Colonic mucosa (tissue), 4 donors: Measurements from ENCODE around the gene SAA4. TPM values are rescaled to one million over a fixed set of nuclear protein-coding genes. Genes with fewer than 3 reads are reported as not detected.
"Not testable (repeated sequence)": the region's sequence is repeated elsewhere in the genome, so short reads cannot be mapped to it uniquely, and the experiment has no call there.

Experiments used
- DNase-seq: peaks from one replicate; pipeline ENCODE4 v3.0.0-alpha.2; 2020
- H3K27ac ChIP-seq: fragments of 200-600 bp; one replicate; pipeline ENCODE4 v1.8.0; 2021
- H3K27me3 ChIP-seq: fragments of 200-600 bp; one replicate; pipeline ENCODE4 v1.8.0; 2021
- H3K36me3 ChIP-seq: fragments of 200-600 bp; one replicate; pipeline ENCODE4 v1.8.0; 2021
- H3K4me1 ChIP-seq: fragments of 200-600 bp; one replicate; pipeline ENCODE4 v1.8.0; 2021; ENCODE audit warnings: mild to moderate bottlenecking
- H3K4me3 ChIP-seq: fragments of 200-600 bp; one replicate; pipeline ENCODE4 v1.8.0; 2021
- H3K9ac ChIP-seq, 2 donors: one replicate each; pipeline ENCODE4 v1.7.0; 2013; ENCODE audit warnings: control low read depth in 2 of 2, low read depth in 2 of 2, low read length in 2 of 2
- H3K9me3 ChIP-seq: fragments of 200-600 bp; one replicate; pipeline ENCODE4 v1.8.0; 2021
- CTCF ChIP-seq: fragments of 200-600 bp; IDR thresholded peaks from one replicate; pipeline ENCODE4 v1.8.0; 2022; ENCODE audit warnings: antibody characterized with exemption, mild to moderate bottlenecking
- intact Hi-C: fragments of 100-400 bp; cut with DNase I; formaldehyde crosslinking; loops from one replicate; pipeline ENCODE4 v1.14.1; 2022
- total RNA-seq, 2 donors: library from RNA; stranded (reverse); fragmentation: NEBNext Ultra II Directional in 1 of 2; extraction: Animal tissue kit (Norgen Biotek cat#: 25700) in 1 of 2; gene quantifications; one replicate each; pipeline ENCODE4 v1.2.1, GENCODE V29; 2021
- donor health status: healthy.
- donor health status: DM: no; HTN: no; CAD: no.
- donor health status: DM: no; HTN: no; CAD: no.

Gene SAA4
- total RNA-seq, 2 donors from 2014 or later: 0.86 TPM; not detected in 1

GRCh38 chr11:18253233-18253632 is 16.6 kb upstream of the SAA4 start:
- Histone ChIP-seq H3K9ac (no peak overlapping the region), H3K4me1 (no peaks in the 10 kb centered on the region), H3K36me3 (no peaks in the 10 kb centered on the region), H3K27ac (no peak overlapping the region), H3K9me3 (no peaks in the 10 kb centered on the region), H3K27me3 (no peaks in the 10 kb centered on the region), H3K4me3 (no peak overlapping the region)
- intact Hi-C loops: no loop called here
- no peak for DNase-seq
- TF ChIP-seq CTCF: no peak

GRCh38 chr11:18248561-18248960 is 12.0 kb upstream of the SAA4 start, which contains the start of gene SAA2:
Gene SAA2, minus strand, starts transcription at chr11:18248668. Its CDS starts 657 bp downstream, at chr11:18248011.
- no peak for DNase-seq
- intact Hi-C loops: no loop called here
- H3K36me3 ChIP-seq: no peaks in the 10 kb centered on the region
- TF ChIP-seq CTCF: no peak
- H3K27me3 ChIP-seq: no peaks in the 10 kb centered on the region
- H3K4me3 ChIP-seq: no peak within 1 kb of the TSS
- H3K27ac ChIP-seq: no peak within 1 kb of the TSS
- no peaks in the 10 kb centered on the region for H3K9me3 ChIP-seq
- no peaks in the 10 kb centered on the region for H3K4me1 ChIP-seq
- H3K9ac ChIP-seq: no peak within 1 kb of the TSS

GRCh38 chr11:18247191-18247581 is 10.6 kb upstream of the SAA4 start:
- intact Hi-C loops: not testable (repeated sequence)
- H3K27ac ChIP-seq: peak overlapping the region; percentile 19

DNA sequence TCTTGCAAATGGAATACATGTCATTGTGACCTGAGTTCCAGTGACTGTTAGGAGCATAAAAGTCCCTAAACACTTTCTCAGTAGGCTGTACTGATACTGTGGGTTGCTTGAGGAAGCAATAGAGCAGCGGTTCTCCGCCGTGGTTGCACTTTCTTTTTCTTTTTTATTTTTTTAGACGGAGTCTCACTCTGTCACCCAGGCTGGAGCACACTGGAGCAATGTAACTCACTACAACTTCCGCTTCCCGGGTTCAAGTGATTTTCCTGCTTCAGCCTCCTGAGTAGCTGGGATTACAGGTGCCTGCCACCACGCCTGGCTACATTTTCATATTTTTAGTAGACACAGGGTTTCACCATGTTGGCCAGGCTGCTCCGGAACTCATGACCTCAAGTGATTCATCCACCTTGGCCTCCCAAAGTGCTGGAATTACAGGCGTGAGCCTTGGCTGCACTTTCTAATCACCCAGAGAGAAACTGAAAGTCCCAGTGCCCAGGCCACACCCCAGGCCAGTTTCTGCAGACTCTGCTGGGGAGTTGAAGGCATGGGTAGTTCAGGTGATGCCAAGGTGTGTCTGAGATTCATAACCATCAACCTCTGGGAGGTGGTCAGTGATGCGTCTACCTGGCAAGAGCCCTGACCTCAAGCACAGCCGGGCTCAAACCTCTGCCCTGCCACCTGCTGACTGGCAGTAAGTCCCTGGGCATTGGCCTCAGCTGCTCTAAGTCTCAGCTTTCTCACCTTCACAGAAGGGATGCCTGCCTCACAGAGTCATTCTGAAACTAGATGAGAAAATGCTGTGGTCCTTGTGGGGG is 10.0 kb upstream of the SAA4 start:
- H3K36me3 ChIP-seq, H3K4me3 ChIP-seq, H3K4me1 ChIP-seq, H3K27me3 ChIP-seq, DNase-seq, intact Hi-C loops, H3K9me3 ChIP-seq, H3K9ac ChIP-seq: not testable (repeated sequence)
- peak overlapping the region; percentile 67 for H3K27ac ChIP-seq

More at GRCh38 chr11:18247191-18247581, 10.6 kb upstream of the SAA4 start:
- not testable (repeated sequence) for H3K9ac ChIP-seq, H3K9me3 ChIP-seq, H3K27me3 ChIP-seq, H3K4me3 ChIP-seq, DNase-seq, H3K4me1 ChIP-seq, H3K36me3 ChIP-seq

DNA sequence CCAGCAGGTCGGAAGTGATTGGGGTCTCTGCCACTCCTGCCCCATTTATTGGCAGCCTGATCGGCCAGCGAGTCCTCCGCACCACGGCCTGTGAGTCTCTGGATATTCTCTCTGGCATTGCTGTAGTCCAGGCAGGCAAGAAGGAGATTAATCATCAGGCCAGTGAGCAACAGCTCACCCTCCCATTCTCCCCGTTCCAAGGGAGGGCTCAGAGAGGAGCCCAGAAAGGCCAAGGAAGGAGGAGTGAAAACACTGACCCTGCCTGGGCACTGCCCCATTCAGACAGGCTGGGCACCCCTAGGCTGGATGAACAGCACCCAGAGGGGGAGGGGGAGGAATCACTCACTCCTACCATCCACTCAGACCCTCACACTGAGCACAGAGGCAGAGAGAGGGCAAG is 8.8 kb upstream of the SAA4 start:
- intact Hi-C loops: no loop called here
- Histone ChIP-seq H3K36me3 (no peaks in the 10 kb centered on the region), H3K9ac (no peak overlapping the region), H3K4me3 (no peak overlapping the region), H3K9me3 (no peaks in the 10 kb centered on the region), H3K27me3 (no peaks in the 10 kb centered on the region), H3K27ac (no peak overlapping the region), H3K4me1 (no peaks in the 10 kb centered on the region)
- DNase-seq: no peak
- TF ChIP-seq CTCF: no peak

GRCh38 chr11:18243783-18244362 is 7.3 kb upstream of the SAA4 start:
- peak; percentile 76 for DNase-seq
- Histone ChIP-seq H3K36me3 (no peaks in the 10 kb centered on the region), H3K4me3 (no peak overlapping the region), H3K9me3 (no peaks in the 10 kb centered on the region), H3K9ac (no peak overlapping the region), H3K27me3 (no peaks in the 10 kb centered on the region), H3K27ac (no peak overlapping the region), H3K4me1 (no peaks in the 10 kb centered on the region)
- peak; percentile 78 for TF ChIP-seq CTCF
- intact Hi-C loops: no loop called here
